Measurements from ENCODE around the gene VCX.

Gene VCX

GRCh38 chrX:7872042-7872441 is 29.1 kb downstream of the VCX start:
- no peak for TF ChIP-seq CTCF (IDR thresholded peaks at IDR 0.05; ENCODE audit: extremely low read depth, insufficient read depth, missing control alignments)
- no peak for DNase-seq (ENCODE audit: low spot score)
- in situ Hi-C loops (cut with MboI; ENCODE audit: low pct_unique_long_range_greater_than_20kb, low sequenced_read_pairs, unreplicated experiment), result no loop called here

DNA sequence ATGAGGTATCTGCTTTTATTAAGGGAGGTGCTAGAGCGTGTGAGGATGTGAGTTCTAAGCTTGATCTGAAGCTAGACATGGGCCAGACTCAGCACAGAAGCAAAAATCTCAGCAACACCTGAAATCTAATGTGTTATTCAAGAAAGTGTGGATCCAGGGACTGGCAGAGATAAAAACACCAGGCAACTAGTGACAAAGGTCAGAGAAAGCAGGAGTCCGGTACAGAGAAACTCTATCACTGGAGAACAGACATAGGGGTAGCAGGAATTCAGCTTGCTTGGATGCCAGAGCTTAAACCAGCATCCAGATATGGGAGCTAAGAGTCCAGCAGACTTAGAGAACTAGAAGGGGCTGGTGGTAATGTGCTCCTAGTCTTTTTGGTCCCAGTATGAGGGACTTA is 34.0 kb downstream of the VCX start:
- TF ChIP-seq CTCF (IDR thresholded peaks at IDR 0.05; ENCODE audit: extremely low read depth, insufficient read depth, missing control alignments), result no peak
- in situ Hi-C loops (cut with MboI; ENCODE audit: low pct_unique_long_range_greater_than_20kb, low sequenced_read_pairs, unreplicated experiment), result no loop called here
- DNase-seq (ENCODE audit: low spot score), result no peak

DNA sequence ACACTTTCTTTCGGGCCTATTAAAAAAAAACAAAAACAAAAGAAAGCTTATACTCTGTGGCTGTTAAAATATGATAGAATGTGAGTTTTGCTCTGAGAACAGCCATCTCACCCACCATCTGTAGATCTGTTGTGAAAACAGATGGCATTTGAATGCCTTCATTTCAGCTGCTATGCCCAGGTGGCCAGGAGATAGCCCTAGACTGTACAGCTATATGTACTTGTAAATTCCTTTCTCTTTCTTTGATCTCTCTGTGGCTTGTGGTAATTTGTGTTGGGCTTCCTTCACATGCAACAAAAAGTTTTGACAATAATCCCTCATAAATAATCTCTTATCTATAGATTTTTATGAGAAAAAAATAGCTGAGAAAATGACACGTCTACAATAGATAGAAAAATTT is 46.2 kb downstream of the VCX start:
- in situ Hi-C loops (cut with MboI; ENCODE audit: low pct_unique_long_range_greater_than_20kb, low sequenced_read_pairs, unreplicated experiment), result no loop called here
- DNase-seq (ENCODE audit: low spot score), result no peak
- TF ChIP-seq CTCF (IDR thresholded peaks at IDR 0.05; ENCODE audit: extremely low read depth, insufficient read depth, missing control alignments), result no peak

DNA sequence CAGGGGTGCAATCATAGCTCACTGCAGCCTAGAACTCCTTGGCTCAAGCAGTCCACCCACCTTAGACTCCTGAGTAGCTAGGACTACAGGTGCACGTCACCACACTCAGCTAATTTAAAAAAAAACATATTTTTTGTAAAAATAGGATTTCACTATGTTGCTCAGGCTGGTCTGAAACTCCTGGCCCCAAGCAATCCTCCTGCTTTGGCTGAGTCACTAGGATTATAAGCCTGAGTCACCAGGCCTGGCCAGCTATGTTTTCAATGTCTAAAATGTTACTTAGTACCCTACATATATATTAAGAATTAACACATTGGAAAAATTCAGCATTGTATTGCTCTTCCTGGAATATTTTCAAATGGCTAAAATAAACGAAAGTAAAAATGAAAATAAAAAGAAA is 46.7 kb downstream of the VCX start:
- in situ Hi-C loops (cut with MboI; ENCODE audit: low pct_unique_long_range_greater_than_20kb, low sequenced_read_pairs, unreplicated experiment), result no loop called here
- no peak for DNase-seq (ENCODE audit: low spot score)
- TF ChIP-seq CTCF (IDR thresholded peaks at IDR 0.05; ENCODE audit: extremely low read depth, insufficient read depth, missing control alignments), result no peak

- DNase-seq (ENCODE audit: low spot score), result no peak
These were observed 49.0 kb downstream of the VCX start for GRCh38 chrX:7891928-7892327.

More at GRCh38 chrX:7891928-7892327, 49.0 kb downstream of the VCX start:
- TF ChIP-seq CTCF (IDR thresholded peaks at IDR 0.05; ENCODE audit: extremely low read depth, insufficient read depth, missing control alignments), result no peak
- in situ Hi-C loops (cut with MboI; ENCODE audit: low pct_unique_long_range_greater_than_20kb, low sequenced_read_pairs, unreplicated experiment), result no loop called here
